ENCODE measurements around the gene ACSL3. TPM values are rescaled to one million over a fixed set of nuclear protein-coding genes. Genes with fewer than 3 reads are reported as not detected.

Gene ACSL3
- total RNA-seq, 2 experiments from 2014 or later = 37.6 to 43.0 TPM

- no peaks in the 10 kb centered on the region for H3K27me3 Mint-ChIP-seq
- ChIA-PET POLR2A (no interaction called here), CTCF (no interaction called here)
- no peaks in the 10 kb centered on the region for H3K9me3 Mint-ChIP-seq
- H3K27ac Mint-ChIP-seq = no peak overlapping the region
- H3K4me1 Mint-ChIP-seq = peaks cover 5% of the 10 kb centered on the region
- DNase-seq = no peak
- H3K4me3 Mint-ChIP-seq = no peak overlapping the region
- H3K36me3 Mint-ChIP-seq (ENCODE audit: low read depth) = no peaks in the 10 kb centered on the region
These were observed 32.9 kb downstream of the ACSL3 start for GRCh38 chr2:222893716-222894115.

- no peak for DNase-seq
- Mint-ChIP-seq H3K4me3 (no peak overlapping the region), H3K27ac (no peak overlapping the region), H3K36me3 (ENCODE audit: low read depth) (no peaks in the 10 kb centered on the region), H3K4me1 (peaks cover 6% of the 10 kb centered on the region), H3K27me3 (no peaks in the 10 kb centered on the region), H3K9me3 (no peaks in the 10 kb centered on the region)
- ChIA-PET POLR2A (no interaction called here), CTCF (no interaction called here)
These were observed 34.3 kb downstream of the ACSL3 start for GRCh38 chr2:222895144-222895543.

GRCh38 chr2:222897898-222898297 lies 37.1 kb downstream of the ACSL3 start:
- no peak for DNase-seq
- Mint-ChIP-seq H3K4me3 (no peak overlapping the region), H3K27ac (no peak overlapping the region), H3K4me1 (peaks cover 9% of the 10 kb centered on the region), H3K27me3 (no peaks in the 10 kb centered on the region), H3K9me3 (no peaks in the 10 kb centered on the region), H3K36me3 (ENCODE audit: low read depth) (no peaks in the 10 kb centered on the region)
- ChIA-PET CTCF (no interaction called here), POLR2A (no interaction called here)

GRCh38 chr2:222899413-222900181 lies 38.8 kb downstream of the ACSL3 start:
- DNase-seq = no peak
- Mint-ChIP-seq H3K27me3 (no peaks in the 10 kb centered on the region), H3K4me3 (no peak overlapping the region), H3K36me3 (ENCODE audit: low read depth) (no peaks in the 10 kb centered on the region), H3K4me1 (peaks cover 9% of the 10 kb centered on the region), H3K27ac (no peak overlapping the region), H3K9me3 (no peaks in the 10 kb centered on the region)
- CTCF ChIA-PET = interaction anchor here (0.6 to 1.7 kb wide), 2 partner anchors 78 to 175 kb away, joined by 3 to 5 read pairs; no protein-coding TSS in a partner anchor
- POLR2A ChIA-PET = no interaction called here

- Mint-ChIP-seq H3K27ac (no peak overlapping the region), H3K36me3 (ENCODE audit: low read depth) (no peaks in the 10 kb centered on the region), H3K4me1 (peaks cover 7% of the 10 kb centered on the region), H3K9me3 (no peaks in the 10 kb centered on the region), H3K4me3 (no peak overlapping the region), H3K27me3 (no peaks in the 10 kb centered on the region)
- ChIA-PET POLR2A (no interaction called here), CTCF (interaction anchor here (1.7 kb wide), 1 partner anchor 176 kb away, joined by 5 read pairs; no protein-coding TSS in a partner anchor)
- DNase-seq = no peak
These were observed 39.5 kb downstream of the ACSL3 start for GRCh38 chr2:222900354-222900753.

- no peak for DNase-seq
- CTCF ChIA-PET = interaction anchor here (1.1 to 1.3 kb wide), 4 partner anchors 9 to 212 kb away, joined by 4 to 6 read pairs (median 4); no protein-coding TSS in a partner anchor
- H3K9me3 Mint-ChIP-seq = no peaks in the 10 kb centered on the region
- H3K4me3 Mint-ChIP-seq = no peak overlapping the region
- POLR2A ChIA-PET = no interaction called here
- H3K4me1 Mint-ChIP-seq = peaks cover 11% of the 10 kb centered on the region
- H3K36me3 Mint-ChIP-seq (ENCODE audit: low read depth) = no peaks in the 10 kb centered on the region
- no peak overlapping the region for H3K27ac Mint-ChIP-seq
- no peaks in the 10 kb centered on the region for H3K27me3 Mint-ChIP-seq
These were observed 41.8 kb downstream of the ACSL3 start for GRCh38 chr2:222902660-222903059.

GRCh38 chr2:222903234-222904220 lies 42.7 kb downstream of the ACSL3 start:
- DNase-seq = peak; percentile 51
- Mint-ChIP-seq H3K4me1 (peaks cover 16% of the 10 kb centered on the region), H3K27me3 (no peaks in the 10 kb centered on the region), H3K9me3 (no peaks in the 10 kb centered on the region), H3K27ac (no peak overlapping the region), H3K4me3 (no peak overlapping the region), H3K36me3 (ENCODE audit: low read depth) (no peaks in the 10 kb centered on the region)
- CTCF ChIA-PET = interaction anchor here (0.6 to 1.3 kb wide), 7 partner anchors 8 to 213 kb away, joined by 3 to 6 read pairs (median 4); no protein-coding TSS in a partner anchor
- POLR2A ChIA-PET = no interaction called here

GRCh38 chr2:222904557-222905258 lies 43.9 kb downstream of the ACSL3 start:
- Mint-ChIP-seq H3K27me3 (no peaks in the 10 kb centered on the region), H3K4me1 (peaks cover 25% of the 10 kb centered on the region), H3K36me3 (ENCODE audit: low read depth) (peaks cover 9% of the 10 kb centered on the region), H3K27ac (no peak overlapping the region), H3K4me3 (no peak overlapping the region), H3K9me3 (no peaks in the 10 kb centered on the region)
- DNase-seq = no peak
- CTCF ChIA-PET = interaction anchor here (0.7 to 0.8 kb wide), 3 partner anchors 10 to 195 kb away, joined by 3 to 4 read pairs (median 3); no protein-coding TSS in a partner anchor
- POLR2A ChIA-PET = no interaction called here

GRCh38 chr2:222907048-222907447 lies 46.2 kb downstream of the ACSL3 start:
- Mint-ChIP-seq H3K36me3 (ENCODE audit: low read depth) (peaks cover 17% of the 10 kb centered on the region), H3K4me1 (peaks cover 31% of the 10 kb centered on the region), H3K4me3 (no peak overlapping the region), H3K9me3 (no peaks in the 10 kb centered on the region), H3K27ac (no peak overlapping the region), H3K27me3 (no peaks in the 10 kb centered on the region)
- ChIA-PET CTCF (interaction anchor here (0.5 kb wide), 1 partner anchor 60 kb away, joined by 3 read pairs; no protein-coding TSS in a partner anchor), POLR2A (no interaction called here)
- no peak for DNase-seq

GRCh38 chr2:222907790-222908441 lies 47.1 kb downstream of the ACSL3 start:
- no peak for DNase-seq
- no peak overlapping the region for H3K4me3 Mint-ChIP-seq
- ChIA-PET POLR2A (no interaction called here), CTCF (interaction anchor here (0.7 kb wide), 1 partner anchor 24 kb away, joined by 3 read pairs; no protein-coding TSS in a partner anchor)
- H3K9me3 Mint-ChIP-seq = no peaks in the 10 kb centered on the region
- no peaks in the 10 kb centered on the region for H3K27me3 Mint-ChIP-seq
- H3K36me3 Mint-ChIP-seq (ENCODE audit: low read depth) = peaks cover 17% of the 10 kb centered on the region
- peaks cover 33% of the 10 kb centered on the region for H3K4me1 Mint-ChIP-seq
- H3K27ac Mint-ChIP-seq = no peak overlapping the region

- Mint-ChIP-seq H3K36me3 (ENCODE audit: low read depth) (peaks cover 18% of the 10 kb centered on the region), H3K27ac (no peak overlapping the region), H3K9me3 (no peaks in the 10 kb centered on the region), H3K27me3 (no peaks in the 10 kb centered on the region), H3K4me1 (peaks cover 43% of the 10 kb centered on the region), H3K4me3 (no peak overlapping the region)
- POLR2A ChIA-PET = no interaction called here
- CTCF ChIA-PET = interaction anchor here (1.3 to 1.6 kb wide), 2 partner anchors 20 to 52 kb away, joined by 3 to 4 read pairs; no protein-coding TSS in a partner anchor
- no peak for DNase-seq
These were observed 48.5 kb downstream of the ACSL3 start for GRCh38 chr2:222909286-222909685.

GRCh38 chr2:222912117-222912516 lies 51.3 kb downstream of the ACSL3 start:
- H3K36me3 Mint-ChIP-seq (ENCODE audit: low read depth) = peaks cover 18% of the 10 kb centered on the region
- peaks cover 41% of the 10 kb centered on the region for H3K4me1 Mint-ChIP-seq
- no peaks in the 10 kb centered on the region for H3K27me3 Mint-ChIP-seq
- H3K9me3 Mint-ChIP-seq = no peaks in the 10 kb centered on the region
- DNase-seq = no peak
- no peak overlapping the region for H3K4me3 Mint-ChIP-seq
- CTCF ChIA-PET = interaction anchor here (1.0 to 1.5 kb wide), 3 partner anchors 9 to 272 kb away, joined by 3 to 5 read pairs (median 3); no protein-coding TSS in a partner anchor
- POLR2A ChIA-PET = interaction anchor here (0.6 to 0.7 kb wide), 2 partner anchors 205 to 206 kb away, joined by 3 read pairs; no protein-coding TSS in a partner anchor
- H3K27ac Mint-ChIP-seq = no peak overlapping the region

Data from activated CD4-positive, alpha-beta T cell treated with anti-CD3 and anti-CD28 coated beads, Interleukin-2, amount 10 ng/mL, durations not matched to agents 7 days and 5 days (primary cell).